Caki2 (cell line): Measurements from ENCODE around the gene RBM4B. TPM values are rescaled to one million over a fixed set of nuclear protein-coding genes. Genes with fewer than 3 reads are reported as not detected.
A peak's percentile ranks its signal among the peaks of the same experiment; 100 is the strongest.

Source experiments
- DNase-seq: peaks from one replicate; pipeline ENCODE4 v3.0.0-alpha.2; 2015; ENCODE audit warnings: low read depth
- in situ Hi-C: cut with HindIII; loops from 2 replicates; pipeline ENCODE4 v1.10.0; 2016; ENCODE audit warnings: low sequenced_read_pairs, low pct_unique_long_range_greater_than_20kb, mixed read lengths
- total RNA-seq: library from RNA; depleted of rRNA; stranded (reverse); fragments of >200 nt; shearing (Covaris generic); gene quantifications from 2 replicates; pipeline ENCODE4 v1.2.3, GENCODE V29; 2014; ENCODE audit warnings: low replicate concordance

The RBM4B gene
- total RNA-seq, 1 experiment from 2014 or later: 29.2 TPM

DNA sequence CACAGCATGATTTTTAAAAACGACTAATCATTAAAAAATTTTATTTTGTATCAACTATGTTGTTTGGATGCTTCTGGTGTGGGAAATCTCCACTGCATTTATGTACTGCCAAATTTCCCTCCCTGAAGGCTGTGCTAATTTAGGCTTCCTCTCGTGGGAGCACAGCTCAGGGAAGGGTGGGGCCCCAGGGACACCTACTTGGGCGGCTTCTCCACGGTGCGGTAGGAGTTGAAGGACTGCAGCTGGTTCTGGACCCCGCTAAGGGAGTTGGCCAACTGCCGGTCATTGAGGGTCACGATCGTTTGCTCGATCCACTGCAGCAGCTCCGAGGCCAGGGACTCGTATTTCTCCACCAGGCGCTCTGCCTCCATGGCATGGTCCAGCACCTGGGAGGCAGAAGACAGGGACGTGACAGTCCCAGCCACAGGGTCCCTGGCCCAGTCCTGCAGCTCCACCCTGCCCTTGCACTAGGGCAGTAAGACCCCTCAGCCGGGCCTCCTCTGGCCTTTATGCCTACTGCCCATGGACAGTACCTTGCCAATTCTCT, 32.8 kb upstream of the RBM4B start:
- no peak for DNase-seq
- in situ Hi-C loops: no loop called here

DNA sequence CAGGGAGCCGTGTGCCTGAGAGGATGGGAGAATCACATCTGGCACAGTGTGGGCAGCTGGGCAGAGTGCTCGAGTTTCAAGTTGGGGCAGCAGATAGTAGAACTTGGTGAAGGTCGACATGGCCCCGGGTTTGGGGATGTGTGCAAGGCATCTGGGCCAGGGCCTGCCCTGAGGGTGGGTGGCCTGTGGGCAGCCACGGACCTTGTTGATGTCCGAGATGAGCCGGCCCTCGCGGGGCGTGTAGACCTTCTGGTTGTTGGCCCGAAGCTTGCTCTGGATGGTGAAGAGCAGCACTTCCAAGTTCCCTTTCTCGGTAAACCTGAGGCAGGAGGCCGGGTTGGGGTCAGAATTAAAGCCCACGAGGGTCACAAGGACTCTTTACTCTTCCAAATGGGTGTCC, 31.0 kb upstream of the RBM4B start:
- no peak for DNase-seq
- in situ Hi-C loops: no loop called here

DNA sequence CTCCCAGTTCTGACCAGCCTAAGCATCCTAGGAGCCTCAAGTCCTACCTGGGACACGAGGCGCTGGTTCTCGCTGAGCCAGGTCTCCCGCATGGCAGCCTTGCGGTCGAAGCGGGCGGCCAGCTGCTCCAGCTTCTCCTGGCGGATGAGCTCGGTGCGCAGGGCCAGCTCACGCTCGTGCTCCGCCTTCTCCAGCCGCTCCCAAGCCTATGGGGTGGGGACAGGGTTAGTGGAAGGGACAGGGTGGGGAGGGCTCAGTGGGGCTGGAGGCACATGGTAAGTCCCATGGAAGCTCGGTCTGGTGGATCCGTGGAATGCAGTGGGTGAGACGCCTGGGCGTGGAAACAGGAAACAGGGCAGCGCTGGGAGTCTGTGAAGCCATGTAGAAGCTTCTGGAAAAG, 30.4 kb upstream of the RBM4B start:
- DNase-seq: no peak
- in situ Hi-C loops: no loop called here

DNA sequence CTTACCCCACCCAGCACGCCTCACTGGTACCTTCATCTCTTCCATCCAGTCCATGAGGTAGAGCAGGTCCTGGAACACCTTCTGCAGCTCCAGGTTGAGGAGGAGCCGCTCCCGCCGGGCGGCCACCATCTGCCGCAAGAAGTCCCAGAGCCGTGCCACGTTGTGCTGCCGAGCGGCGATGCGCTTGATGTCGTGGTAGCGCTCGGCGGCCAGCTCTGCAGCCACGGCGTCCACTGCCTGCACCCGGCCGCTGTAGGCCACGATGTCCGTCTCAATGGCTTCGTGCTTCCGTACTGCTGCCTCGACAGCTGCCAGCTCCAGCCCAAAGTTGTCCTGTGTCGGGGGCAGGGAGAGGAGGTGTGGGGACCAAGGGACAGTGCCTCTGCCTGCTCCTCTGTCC, 29.8 kb upstream of the RBM4B start:
- in situ Hi-C loops: no loop called here
- DNase-seq: no peak

DNA sequence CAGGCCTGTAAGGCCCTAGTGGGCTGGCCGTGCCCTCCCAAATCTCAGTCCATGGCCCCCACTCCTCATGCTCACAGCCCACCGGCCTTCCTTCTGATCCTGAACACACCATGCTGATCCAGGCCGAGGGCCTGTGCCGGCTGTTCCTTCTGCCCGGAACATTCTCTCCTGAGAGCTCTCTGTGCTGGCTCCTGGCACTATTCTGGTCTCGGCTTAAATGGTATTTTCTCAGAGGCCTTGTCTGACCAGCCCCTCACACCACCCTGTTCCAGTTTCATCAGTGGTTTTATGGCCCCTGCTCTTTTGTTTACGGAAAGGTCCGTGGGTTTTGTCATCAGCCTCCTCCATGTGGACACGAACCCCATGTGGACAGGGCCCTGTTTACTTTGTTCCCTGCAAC, 29.3 kb upstream of the RBM4B start:
- DNase-seq: no peak
- in situ Hi-C loops: no loop called here

DNA sequence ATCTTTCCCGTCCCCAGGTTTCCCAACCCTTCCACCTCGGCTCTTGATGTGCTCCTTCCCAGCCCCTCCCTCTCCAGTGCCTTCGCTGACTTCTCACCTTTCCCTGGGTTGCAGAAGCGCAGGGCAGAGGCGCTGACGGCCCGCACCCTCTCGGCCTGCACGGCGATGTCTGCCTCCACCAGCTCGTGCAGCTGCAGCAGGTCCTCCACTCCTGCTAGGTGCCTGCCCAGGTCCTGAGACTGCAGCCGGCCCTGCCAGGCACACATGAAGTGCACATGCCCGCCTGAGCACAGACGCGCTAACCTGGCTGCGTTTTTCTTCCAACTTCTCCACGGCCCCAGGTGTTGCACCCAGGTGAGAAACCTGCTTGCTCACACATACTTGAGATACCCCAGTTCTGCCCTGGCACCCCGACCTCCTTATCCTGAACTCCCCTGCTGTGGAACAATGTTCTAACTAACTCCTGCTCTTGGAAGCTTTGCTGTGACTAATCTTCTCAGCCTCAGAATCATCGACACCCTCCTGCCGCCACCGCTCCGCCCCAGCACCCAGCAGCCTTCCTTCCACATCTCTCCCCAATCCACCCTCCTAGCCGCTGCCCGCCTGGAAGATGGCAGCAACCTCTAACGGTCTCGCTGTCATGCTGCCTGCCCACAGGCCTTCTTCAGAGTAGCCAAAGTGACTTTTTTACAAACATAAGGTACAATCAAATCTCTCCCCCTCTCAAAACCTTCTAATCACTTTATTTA, 28.1 kb upstream of the RBM4B start:
- in situ Hi-C loops: no loop called here
- no peak for DNase-seq

DNA sequence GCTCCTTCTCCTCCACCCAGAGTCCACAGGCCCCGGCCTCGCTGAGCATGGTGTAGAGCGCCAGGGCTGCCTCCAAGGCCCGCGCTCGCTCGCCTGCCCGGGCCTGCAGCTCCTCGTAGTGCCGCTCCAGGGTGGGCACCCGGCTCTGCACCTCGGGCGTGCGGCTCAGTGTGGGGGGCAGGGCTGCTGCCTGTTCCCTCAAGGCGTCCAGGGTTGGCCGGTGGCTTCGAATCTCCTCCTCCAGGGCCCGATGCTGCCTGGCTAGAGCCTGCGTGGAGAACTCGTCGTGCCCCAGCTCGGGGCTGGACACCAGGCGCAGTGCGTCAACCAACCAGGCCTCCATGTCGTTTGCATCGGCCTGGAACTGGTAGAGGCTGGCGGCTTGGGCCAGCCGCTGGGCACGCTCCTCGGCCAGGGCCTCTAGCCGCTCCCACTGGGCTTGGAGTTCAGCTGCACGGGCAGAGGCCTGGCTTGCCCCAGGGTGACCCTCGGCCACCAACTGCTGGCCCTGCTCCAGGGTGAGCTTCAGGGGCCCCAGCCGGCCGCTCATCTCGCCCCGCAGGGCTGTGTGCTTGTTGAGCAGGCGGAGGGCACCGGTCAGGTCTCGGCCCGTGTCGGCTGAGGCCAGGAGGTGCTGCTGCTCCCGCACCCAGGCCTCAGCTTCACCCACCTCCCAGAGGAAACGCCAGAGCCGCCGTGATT, 27.1 kb upstream of the RBM4B start:
- no peak for DNase-seq
- in situ Hi-C loops: no loop called here

DNA sequence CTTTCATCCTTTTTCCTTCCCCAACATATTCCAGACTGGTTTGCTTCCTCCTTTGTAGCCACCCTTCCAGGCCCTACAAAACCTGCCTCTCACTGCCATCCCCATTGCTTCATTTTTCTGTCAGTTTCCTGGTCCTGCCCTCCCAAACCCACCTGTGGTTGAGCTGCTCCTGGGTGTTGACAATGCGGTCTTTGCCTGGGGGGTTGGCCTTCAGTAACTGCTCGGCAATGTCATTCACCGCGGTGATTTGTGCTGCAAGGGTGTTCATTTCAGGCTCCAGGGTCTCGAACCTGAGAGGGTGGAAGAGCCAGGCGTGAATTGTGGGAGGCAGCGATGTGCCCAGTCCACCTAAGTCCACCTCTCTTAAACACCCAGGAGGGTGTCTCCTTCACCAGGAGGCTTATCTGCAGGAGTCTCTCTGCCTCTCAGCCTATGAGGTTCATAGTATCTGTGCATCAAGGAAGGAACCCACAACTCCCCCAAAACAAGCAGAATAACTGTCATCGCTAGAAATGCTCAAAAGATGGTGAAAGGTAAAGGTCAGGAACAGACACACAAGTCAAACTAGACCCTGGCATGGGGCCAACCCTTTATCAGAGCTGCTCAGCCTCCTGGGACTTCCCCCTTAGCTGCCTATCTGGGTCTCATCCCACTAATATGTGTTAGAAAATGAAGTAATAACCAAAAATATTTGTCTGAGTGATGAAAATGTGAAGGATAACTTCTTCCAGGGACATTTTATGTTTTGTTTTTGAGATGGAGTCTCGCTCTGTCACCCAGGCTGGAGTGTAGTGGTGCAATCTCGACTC, 23.9 kb upstream of the RBM4B start:
- in situ Hi-C loops: no loop called here
- DNase-seq: no peak

DNA sequence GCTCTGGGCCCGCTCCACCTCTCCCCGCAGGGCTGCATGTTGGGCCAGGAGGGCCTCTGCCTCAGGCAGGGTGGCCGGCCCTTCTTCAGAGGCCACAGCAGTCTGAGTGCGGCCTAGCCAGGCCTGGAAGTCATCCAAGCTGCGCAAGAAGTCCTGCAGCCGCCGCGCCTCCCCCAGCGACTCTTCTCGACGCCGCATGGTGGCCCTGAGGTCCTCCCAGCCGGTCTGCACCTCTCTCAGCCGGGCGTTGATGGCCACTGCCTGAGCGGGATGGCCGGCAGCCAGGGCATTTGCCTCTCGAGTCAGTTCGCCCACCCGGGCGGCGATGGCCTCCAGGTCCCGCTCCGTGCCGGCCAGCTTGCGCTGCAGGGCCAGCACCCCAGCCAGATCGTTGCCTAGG, 23.1 kb upstream of the RBM4B start:
- no peak for DNase-seq
- in situ Hi-C loops: no loop called here

DNA sequence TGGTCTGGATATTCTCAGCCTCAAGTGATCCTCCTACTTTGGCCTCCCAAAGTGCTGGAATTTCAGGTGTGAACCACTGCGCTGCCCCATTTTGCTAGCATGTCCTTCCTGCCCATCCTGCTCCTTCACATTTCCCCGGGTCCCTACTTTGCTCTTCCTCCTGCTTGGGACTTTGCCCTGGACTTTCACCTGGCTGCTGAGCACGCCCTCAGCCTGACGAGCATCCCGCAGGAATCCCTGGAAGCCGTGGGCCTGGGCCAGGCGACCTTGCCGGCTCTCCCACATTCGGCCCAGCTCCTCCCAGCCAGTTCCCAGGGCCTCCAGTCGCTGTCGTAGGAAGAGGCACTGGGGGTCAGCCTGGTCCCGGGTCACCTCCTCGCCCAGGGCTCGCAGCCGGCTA, 22.6 kb upstream of the RBM4B start:
- DNase-seq: no peak
- in situ Hi-C loops: no loop called here

DNA sequence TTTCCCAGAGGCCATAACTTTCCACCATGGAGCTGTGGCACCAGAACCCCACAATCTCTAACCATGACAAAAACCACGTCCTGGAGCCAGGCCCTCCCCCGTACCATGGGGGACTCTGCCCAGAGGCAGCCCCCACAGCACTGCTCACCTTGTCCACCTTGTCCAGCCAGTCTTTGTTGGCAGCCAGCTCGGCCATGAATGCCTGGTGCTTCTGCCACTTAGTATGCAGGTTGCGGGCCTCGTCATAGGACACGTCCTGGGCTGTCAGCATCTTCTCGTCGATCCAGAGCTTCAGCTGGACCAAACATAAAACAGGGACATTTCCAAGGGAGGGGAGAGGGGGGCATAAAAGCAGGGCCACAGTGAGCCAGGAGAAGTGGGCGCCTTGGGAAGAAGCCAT, 20.8 kb upstream of the RBM4B start:
- DNase-seq: no peak
- in situ Hi-C loops: no loop called here

DNA sequence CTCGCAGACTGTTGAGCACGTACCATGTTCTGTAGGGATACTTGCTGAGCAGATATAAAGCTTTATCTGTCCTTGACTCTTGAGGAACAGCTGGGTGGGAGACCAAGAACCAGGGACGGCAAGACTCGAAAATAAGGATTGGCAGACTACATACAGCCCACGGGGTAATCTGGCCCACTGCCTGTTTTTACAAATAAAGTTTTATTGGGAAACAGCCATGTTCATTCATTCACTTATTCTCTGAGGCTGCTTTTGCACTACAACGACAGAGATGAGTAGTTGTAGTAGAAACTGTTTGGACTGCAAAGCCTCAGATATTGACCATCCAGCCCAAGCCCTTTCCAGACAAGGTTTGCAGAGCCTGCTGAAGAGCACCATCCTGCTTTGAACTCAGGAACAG, 20.3 kb upstream of the RBM4B start:
- DNase-seq: no peak
- in situ Hi-C loops: no loop called here

DNA sequence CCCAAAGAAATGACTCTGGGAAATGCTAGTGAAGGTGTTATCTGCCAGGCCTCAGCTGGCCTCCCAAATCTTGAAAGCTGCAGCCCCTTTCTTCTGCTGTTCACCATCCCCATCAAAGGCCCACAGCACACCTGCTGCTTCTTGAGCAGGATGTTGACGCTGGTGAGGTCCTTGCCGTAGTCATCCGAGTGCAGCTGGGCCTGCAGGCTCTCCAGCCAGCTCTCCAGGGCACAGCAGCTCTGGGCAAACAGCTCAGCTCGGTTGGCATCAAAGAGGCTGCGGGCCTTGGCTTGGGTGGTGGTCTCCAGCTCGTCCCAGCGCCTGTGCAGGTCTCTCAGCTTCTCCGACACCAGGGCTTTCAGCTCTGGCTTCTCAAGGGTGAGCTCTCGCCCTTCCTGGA, 18.5 kb upstream of the RBM4B start:
- in situ Hi-C loops: no loop called here
- no peak for DNase-seq

DNA sequence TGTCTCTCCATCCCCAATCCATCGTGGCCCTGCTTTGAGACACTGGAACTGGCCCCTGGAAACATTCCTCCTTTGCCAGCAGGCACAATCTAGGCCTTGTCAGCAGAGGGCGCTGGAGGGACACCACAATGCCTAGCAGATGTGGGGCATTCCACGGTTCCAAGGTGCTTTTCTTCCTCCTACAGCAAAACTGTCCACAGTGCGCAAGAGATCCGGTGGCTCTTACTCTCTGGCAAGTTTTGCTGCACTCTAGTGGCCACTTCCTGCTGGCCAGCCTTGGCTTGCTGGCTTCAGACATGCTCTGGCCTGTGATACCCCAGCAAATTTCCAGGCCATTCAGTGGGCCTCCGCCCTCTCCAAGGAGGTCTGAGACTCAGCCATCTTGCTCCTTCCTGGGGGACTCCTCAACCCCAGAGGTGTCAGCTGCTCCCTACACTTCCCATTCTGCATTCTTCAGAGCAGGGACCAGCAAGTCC, 17.1 kb upstream of the RBM4B start:
- in situ Hi-C loops: no loop called here
- DNase-seq: peak; percentile 87

DNA sequence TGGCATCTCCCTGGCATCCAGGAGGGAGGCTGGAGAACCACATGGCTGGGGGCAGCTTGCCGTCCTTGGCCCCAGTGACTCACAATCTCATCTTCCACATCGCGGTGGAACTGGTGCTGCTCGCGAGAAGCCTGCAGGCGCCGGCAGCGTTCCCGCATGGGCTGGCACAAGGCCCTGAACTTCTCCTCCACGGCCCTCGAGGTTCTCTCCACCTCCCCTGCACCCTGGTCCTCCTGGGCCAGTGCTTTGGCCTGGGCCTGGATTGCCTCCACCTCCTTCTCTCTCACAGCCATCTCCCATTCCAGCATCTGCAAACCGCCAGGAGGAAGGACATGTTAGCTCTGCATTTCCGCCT, 16.3 kb upstream of the RBM4B start:
- DNase-seq: no peak
- in situ Hi-C loops: no loop called here

DNA sequence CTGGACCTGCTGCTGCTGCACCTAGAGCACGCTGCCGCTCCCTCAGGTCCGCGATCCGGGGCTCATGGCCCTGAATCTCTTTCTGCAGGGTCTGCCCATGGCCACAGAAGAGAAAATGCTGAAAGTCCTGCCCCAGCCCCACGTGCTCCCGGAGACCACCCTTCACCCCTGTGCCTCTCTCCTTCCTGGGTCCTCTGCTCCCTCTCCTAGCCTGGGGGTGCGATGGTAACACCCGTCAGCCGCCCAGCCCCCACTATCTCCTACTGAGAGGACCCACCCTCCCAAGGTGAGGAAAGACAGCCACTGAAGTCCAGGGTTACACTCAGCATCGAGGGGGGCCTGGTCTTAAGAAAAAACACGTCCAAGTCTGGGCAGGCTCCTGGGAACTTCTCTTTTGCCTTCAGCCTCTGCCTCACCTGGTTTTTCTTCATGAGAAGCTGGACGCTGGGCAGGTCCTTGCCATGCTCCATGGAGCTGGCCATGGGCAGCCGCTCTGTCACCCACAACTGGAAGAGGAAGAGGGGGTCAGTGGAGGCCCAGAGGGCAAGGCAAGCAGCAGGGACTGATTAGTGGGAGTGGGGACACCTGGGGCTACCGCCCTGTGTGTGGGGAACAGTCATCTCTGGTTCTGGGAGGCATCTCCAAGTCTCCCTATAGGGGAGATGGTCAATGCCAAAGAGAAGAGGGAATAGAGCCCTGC, 15.8 kb upstream of the RBM4B start:
- in situ Hi-C loops: no loop called here
- no peak for DNase-seq

DNA sequence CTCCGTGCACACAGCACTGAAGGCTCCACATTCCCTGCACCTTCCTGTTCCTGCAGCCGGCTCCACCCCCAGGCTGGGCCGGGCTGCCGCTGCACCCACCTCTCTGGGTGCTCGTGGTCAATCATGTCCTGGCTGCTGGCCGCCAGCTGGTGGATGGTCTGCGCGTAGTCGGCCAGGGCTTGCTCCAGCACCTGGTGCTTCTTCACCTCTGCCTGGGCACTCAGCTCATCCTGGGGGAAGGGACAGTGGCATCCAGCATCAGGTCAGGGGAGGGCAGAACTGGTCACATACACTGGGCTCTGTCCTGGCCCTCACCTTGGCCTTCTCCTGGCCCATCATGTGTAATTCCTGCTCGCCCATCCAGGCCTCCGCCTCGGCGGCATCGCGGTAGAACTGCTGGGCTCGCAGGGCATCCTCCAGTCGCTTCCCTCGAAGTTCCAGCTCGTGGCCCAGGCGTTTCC, 15.2 kb upstream of the RBM4B start:
- in situ Hi-C loops: no loop called here
- no peak for DNase-seq

DNA sequence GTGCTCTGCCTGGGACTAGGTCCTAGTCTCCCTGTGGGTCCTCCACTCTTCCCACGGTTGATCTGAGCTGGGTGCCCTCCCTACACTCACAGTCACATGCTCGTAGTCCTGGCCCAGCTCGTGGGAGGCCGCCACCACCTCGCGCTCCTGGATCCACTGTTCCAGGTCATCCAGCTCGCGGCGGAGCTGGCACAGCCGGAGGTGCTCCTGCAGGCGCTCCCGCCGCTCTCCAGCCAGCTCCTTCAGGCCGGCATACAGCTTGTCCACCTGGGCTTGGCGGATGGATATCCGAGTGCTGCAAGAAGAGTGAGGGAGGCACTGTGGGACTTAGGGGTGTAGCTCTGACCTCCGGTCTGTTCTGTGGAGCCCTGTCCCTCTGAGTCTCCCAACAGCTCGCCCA, 14.8 kb upstream of the RBM4B start:
- in situ Hi-C loops: no loop called here
- no peak for DNase-seq
